HEK293 (cell line): ENCODE results near the gene OR2V1.
A peak's percentile ranks its signal among the peaks of the same experiment; 100 is the strongest.

Source experiments
- CTCF ChIA-PET: fragments of 350-600 bp; formaldehyde crosslinking; extraction: SDS; loops from one replicate; lab custom pipeline; 2021; ENCODE audit warnings: antibody characterized with exemption; lab: Yijun Ruan, JAX
- POLR2A ChIA-PET: fragments of 300-600 bp; formaldehyde crosslinking; extraction: SDS; loops from one replicate; lab custom pipeline; 2020; ENCODE audit warnings: antibody characterized with exemption, inconsistent platforms; lab: Yijun Ruan, JAX
- H3K27ac ChIP-seq: fragments of 200-500 bp; sonication (Bioruptor generic); 2 replicates; pipeline ENCODE4 v1.5.1; 2014; ENCODE audit warnings: low read depth, low read length, control low read depth, inconsistent platforms; ENCODE audit errors: extremely low read depth
- H3K36me3 ChIP-seq, 2 experiments: fragments of 200-500 bp in 1 of 2; sonication (Bioruptor generic) in 1 of 2; 1 replicate in 1 of 2; 2 replicates in 1 of 2; pipeline ENCODE4 v1.5.1; 2014 to 2017; ENCODE audit warnings: inconsistent platforms in 2 of 2, low read length in 2 of 2; ENCODE audit not compliant: control insufficient read depth in 2 of 2, insufficient read depth in 1 of 2
- H3K4me1 ChIP-seq: fragments of 200-500 bp; sonication (Bioruptor generic); 2 replicates; pipeline ENCODE4 v1.5.1; 2014; ENCODE audit warnings: mild to moderate bottlenecking, low read length, inconsistent platforms; ENCODE audit not compliant: control insufficient read depth, insufficient read depth
- H3K4me3 ChIP-seq: 2 replicates; pipeline ENCODE4 v1.5.1; 2011; ENCODE audit warnings: low read depth, mild to moderate bottlenecking, control low read depth, low read length, moderate library complexity
- H3K9me3 ChIP-seq: fragments of 200-500 bp; sonication (Bioruptor generic); 2 replicates; pipeline ENCODE4 v1.5.1; 2014; ENCODE audit warnings: low read depth, low read length, inconsistent platforms; ENCODE audit not compliant: control insufficient read depth, insufficient read depth
- BCL11A ChIP-seq: fragments of 450-650 bp; formaldehyde crosslinking; IDR thresholded peaks from 2 replicates; pipeline ENCODE4 v1.5.1; 2016; ENCODE audit warnings: low read depth, missing biosample characterization, missing genetic modification characterization
- EGR2 ChIP-seq: fragments of 450-650 bp; formaldehyde crosslinking; IDR thresholded peaks from 2 replicates; pipeline ENCODE4 v1.5.1; 2016; ENCODE audit warnings: low read depth, missing biosample characterization, missing genetic modification characterization
- KLF9 ChIP-seq: fragments of 450-650 bp; formaldehyde crosslinking; IDR thresholded peaks from 2 replicates; pipeline ENCODE4 v1.5.1; 2016; ENCODE audit warnings: missing biosample characterization, missing genetic modification characterization, low read depth
- SCRT1 ChIP-seq: fragments of 450-650 bp; formaldehyde crosslinking; IDR thresholded peaks from 2 replicates; pipeline ENCODE4 v1.5.1; 2016; ENCODE audit warnings: missing biosample characterization, missing genetic modification characterization, borderline replicate concordance
- SCRT2 ChIP-seq: fragments of 450-650 bp; formaldehyde crosslinking; IDR thresholded peaks from 2 replicates; pipeline ENCODE4 v1.5.1; 2016; ENCODE audit warnings: missing biosample characterization, missing genetic modification characterization
- YY1 ChIP-seq: fragments of 450-650 bp; formaldehyde crosslinking; IDR thresholded peaks from 2 replicates; pipeline ENCODE4 v1.5.1; 2018; ENCODE audit warnings: missing biosample characterization, missing genetic modification characterization
- ZBTB48 ChIP-seq: fragments of 450-650 bp; formaldehyde crosslinking; IDR thresholded peaks from 2 replicates; pipeline ENCODE4 v1.5.1; 2016; ENCODE audit warnings: missing biosample characterization, missing genetic modification characterization
- ZFHX2 ChIP-seq: fragments of 450-650 bp; formaldehyde crosslinking; conservative IDR thresholded peaks from 2 replicates; pipeline ENCODE4 v1.5.1; 2016; ENCODE audit warnings: missing biosample characterization, missing genetic modification characterization
- ZNF10 ChIP-seq: fragments of 450-650 bp; formaldehyde crosslinking; IDR thresholded peaks from 2 replicates; pipeline ENCODE4 v1.5.1; 2017; ENCODE audit warnings: missing biosample characterization, missing genetic modification characterization
- ZNF292 ChIP-seq: fragments of 450-650 bp; formaldehyde crosslinking; IDR thresholded peaks from 2 replicates; pipeline ENCODE4 v1.5.1; 2016; ENCODE audit warnings: low read depth, missing biosample characterization, missing genetic modification characterization, borderline replicate concordance
- ZNF311 ChIP-seq: fragments of 450-650 bp; formaldehyde crosslinking; IDR thresholded peaks from 2 replicates; pipeline ENCODE4 v1.5.1; 2017; ENCODE audit warnings: missing biosample characterization, missing genetic modification characterization, borderline replicate concordance
- ZNF404 ChIP-seq: fragments of 450-650 bp; formaldehyde crosslinking; IDR thresholded peaks from 2 replicates; pipeline ENCODE4 v1.5.1; 2017; ENCODE audit warnings: missing biosample characterization, missing genetic modification characterization
- ZNF416 ChIP-seq: fragments of 450-650 bp; formaldehyde crosslinking; IDR thresholded peaks from 2 replicates; pipeline ENCODE4 v1.5.1; 2016; ENCODE audit warnings: missing biosample characterization, missing genetic modification characterization
- ZNF473 ChIP-seq: fragments of 450-650 bp; formaldehyde crosslinking; IDR thresholded peaks from 2 replicates; pipeline ENCODE4 v1.5.1; 2017; ENCODE audit warnings: missing biosample characterization, missing genetic modification characterization
- ZNF548 ChIP-seq: fragments of 450-650 bp; formaldehyde crosslinking; IDR thresholded peaks from 2 replicates; pipeline ENCODE4 v1.5.1; 2016; ENCODE audit warnings: missing biosample characterization, missing genetic modification characterization
- TF ChIP-seq, protein P1 (sequence below): fragments of 450-650 bp; formaldehyde crosslinking; IDR thresholded peaks from 2 replicates; pipeline ENCODE4 v1.5.1; 2017; ENCODE audit warnings: missing biosample characterization, missing genetic modification characterization

The OR2V1 gene

GRCh38 chr5:181108578-181109165 lies 22.3 kb downstream of the OR2V1 start:
- POLR2A ChIA-PET = no interaction called here
- CTCF ChIA-PET = no interaction called here
- Histone ChIP-seq H3K36me3 (no peaks in the 10 kb centered on the region), H3K9me3 (no peaks in the 10 kb centered on the region), H3K4me3 (no peak overlapping the region), H3K4me1 (no peaks in the 10 kb centered on the region), H3K27ac (no peak overlapping the region)
- TF ChIP-seq BCL11A (tag by site-specific recombination) = no peak
- TF ChIP-seq KLF9 (tag by site-specific recombination) = 0 out of 2 replicates have a peak, but pooled peaks have one; percentile 15

DNA sequence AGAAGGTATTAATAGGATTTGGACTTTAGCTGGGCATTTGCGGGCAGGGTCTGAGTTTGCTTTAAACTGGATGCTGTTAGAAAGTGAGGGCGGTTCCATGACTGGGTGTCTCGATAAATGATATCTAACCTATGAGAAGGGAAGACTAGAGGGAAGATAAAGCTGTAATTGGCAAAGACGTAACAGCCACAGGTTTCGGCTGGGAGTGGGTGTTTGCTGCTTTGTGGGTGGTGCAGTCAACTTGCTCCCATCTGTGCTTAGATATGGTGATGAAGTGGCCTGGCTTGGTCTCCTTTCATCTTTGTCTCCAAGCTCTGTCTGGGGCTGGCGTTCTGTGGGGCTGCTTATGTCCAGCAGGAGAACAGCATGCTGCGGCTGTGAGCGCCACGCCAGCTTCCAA lies 23.3 kb downstream of the OR2V1 start:
- Histone ChIP-seq H3K4me1 (no peaks in the 10 kb centered on the region), H3K27ac (no peak overlapping the region), H3K4me3 (no peak overlapping the region), H3K36me3 (no peaks in the 10 kb centered on the region), H3K9me3 (no peaks in the 10 kb centered on the region)
- CTCF ChIA-PET = no interaction called here
- peak; percentile 38 for TF ChIP-seq ZFHX2
- TF ChIP-seq YY1 (tag by site-specific recombination) = no peak
- TF ChIP-seq ZNF311 (tag by site-specific recombination) = no peak
- peak; percentile 73 for TF ChIP-seq EGR2 (tag by site-specific recombination)
- TF ChIP-seq, protein P1, sequence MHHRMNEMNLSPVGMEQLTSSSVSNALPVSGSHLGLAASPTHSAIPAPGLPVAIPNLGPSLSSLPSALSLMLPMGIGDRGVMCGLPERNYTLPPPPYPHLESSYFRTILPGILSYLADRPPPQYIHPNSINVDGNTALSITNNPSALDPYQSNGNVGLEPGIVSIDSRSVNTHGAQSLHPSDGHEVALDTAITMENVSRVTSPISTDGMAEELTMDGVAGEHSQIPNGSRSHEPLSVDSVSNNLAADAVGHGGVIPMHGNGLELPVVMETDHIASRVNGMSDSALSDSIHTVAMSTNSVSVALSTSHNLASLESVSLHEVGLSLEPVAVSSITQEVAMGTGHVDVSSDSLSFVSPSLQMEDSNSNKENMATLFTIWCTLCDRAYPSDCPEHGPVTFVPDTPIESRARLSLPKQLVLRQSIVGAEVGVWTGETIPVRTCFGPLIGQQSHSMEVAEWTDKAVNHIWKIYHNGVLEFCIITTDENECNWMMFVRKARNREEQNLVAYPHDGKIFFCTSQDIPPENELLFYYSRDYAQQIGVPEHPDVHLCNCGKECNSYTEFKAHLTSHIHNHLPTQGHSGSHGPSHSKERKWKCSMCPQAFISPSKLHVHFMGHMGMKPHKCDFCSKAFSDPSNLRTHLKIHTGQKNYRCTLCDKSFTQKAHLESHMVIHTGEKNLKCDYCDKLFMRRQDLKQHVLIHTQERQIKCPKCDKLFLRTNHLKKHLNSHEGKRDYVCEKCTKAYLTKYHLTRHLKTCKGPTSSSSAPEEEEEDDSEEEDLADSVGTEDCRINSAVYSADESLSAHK (tag by site-specific recombination) = no peak
- no peak for TF ChIP-seq ZNF473 (tag by site-specific recombination)
- POLR2A ChIA-PET = no interaction called here

DNA sequence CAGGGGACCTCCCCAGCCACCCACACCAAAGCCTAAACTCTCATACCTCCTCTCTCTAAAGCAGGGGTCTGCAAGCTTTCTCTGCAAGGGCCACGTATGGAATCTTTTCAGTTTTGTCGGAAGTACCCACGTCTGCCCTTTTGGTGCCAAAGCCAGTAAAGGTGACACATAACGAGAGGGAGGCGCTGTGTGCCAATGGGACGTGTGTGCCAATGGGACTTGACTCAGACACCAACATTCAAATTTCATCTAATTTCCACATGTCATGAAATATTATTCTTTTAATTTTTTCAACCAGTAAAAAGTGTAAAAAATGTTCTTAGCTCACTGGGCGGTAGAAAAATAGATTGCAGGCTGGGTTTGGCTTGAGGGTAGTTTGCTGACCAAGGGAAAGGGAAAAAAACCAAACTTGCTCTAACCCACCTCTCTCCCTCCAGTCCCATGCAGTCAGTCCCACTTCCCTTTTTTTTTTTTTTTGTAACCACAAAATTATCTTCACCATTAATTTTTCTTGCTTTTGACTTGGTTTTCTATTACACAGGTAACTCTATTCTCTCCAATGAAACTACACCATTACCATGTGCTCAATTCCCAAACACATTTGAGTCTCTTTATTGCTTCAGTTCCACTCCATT lies 25.5 kb downstream of the OR2V1 start:
- H3K9me3 ChIP-seq = no peaks in the 10 kb centered on the region
- no peak overlapping the region for H3K4me3 ChIP-seq
- no peak for TF ChIP-seq SCRT2
- TF ChIP-seq SCRT1 (tag by site-specific recombination) = no peak
- no peak for TF ChIP-seq ZBTB48
- no peak for TF ChIP-seq ZNF416 (tag by site-specific recombination)
- no peak for TF ChIP-seq ZNF292 (tag by site-specific recombination)
- no peak for TF ChIP-seq ZNF404
- no peak for TF ChIP-seq ZNF548 (tag by site-specific recombination)
- TF ChIP-seq ZNF10 (tag by site-specific recombination) = no peak
- CTCF ChIA-PET = interaction anchor here (0.6 kb wide), 2 partner anchors 50 to 386 kb away, joined by 3 read pairs; no protein-coding TSS in a partner anchor
- H3K4me1 ChIP-seq = no peaks in the 10 kb centered on the region
- no peak overlapping the region for H3K27ac ChIP-seq
- POLR2A ChIA-PET = no interaction called here
- no peaks in the 10 kb centered on the region for H3K36me3 ChIP-seq
